ENCODE measurements around the gene KCND3.
A peak's percentile ranks its signal among the peaks of the same experiment; 100 is the strongest.

KCND3 gene

DNA sequence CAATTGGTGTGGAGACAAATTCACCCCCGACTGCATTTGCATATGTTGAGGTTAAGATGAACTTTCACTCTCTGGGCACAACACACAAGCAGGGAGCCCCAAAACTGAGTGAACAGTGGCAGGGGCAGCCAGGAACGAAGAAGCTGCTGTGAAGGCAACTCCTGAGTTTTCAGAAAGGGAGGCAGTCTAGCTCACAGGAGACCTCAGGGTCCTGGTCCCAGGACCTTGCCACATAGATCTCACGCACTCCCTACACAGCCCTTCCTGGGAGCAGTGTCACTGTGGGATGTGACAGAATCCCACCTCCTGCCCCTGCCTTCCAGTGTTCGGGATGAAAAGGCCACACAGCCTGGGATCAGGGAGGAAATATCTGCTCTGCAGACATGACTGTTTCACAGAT lies 60.9 kb downstream of the KCND3 start:
- H3K4me1 Mint-ChIP-seq: no peaks in the 10 kb centered on the region
- H3K4me3 Mint-ChIP-seq: no peak overlapping the region
- peaks cover 5% of the 10 kb centered on the region for H3K27me3 Mint-ChIP-seq
- no peaks in the 10 kb centered on the region for H3K36me3 Mint-ChIP-seq (ENCODE audit: low read depth)
- ATAC-seq (no peak), DNase-seq (no peak)
- H3K9me3 Mint-ChIP-seq: no peaks in the 10 kb centered on the region
- H3K27ac Mint-ChIP-seq: no peak overlapping the region

GRCh38 chr1:111927652-111928051 lies 61.8 kb downstream of the KCND3 start:
- Mint-ChIP-seq H3K4me1 (no peaks in the 10 kb centered on the region), H3K36me3 (ENCODE audit: low read depth) (no peaks in the 10 kb centered on the region), H3K4me3 (no peak overlapping the region), H3K27me3 (peaks cover 5% of the 10 kb centered on the region), H3K9me3 (no peaks in the 10 kb centered on the region), H3K27ac (no peak overlapping the region)
- ATAC-seq (no peak), DNase-seq (no peak)

- Mint-ChIP-seq H3K4me3 (no peak overlapping the region), H3K4me1 (no peaks in the 10 kb centered on the region), H3K27ac (no peak overlapping the region), H3K9me3 (no peaks in the 10 kb centered on the region), H3K27me3 (peaks cover 10% of the 10 kb centered on the region), H3K36me3 (ENCODE audit: low read depth) (no peaks in the 10 kb centered on the region)
- DNase-seq (no peak), ATAC-seq (no peak)
Observed at GRCh38 chr1:111924786-111925185, 64.7 kb downstream of the KCND3 start.

- Mint-ChIP-seq H3K9me3 (no peaks in the 10 kb centered on the region), H3K27me3 (peaks cover 14% of the 10 kb centered on the region)
- ATAC-seq: no peak
Observed at GRCh38 chr1:111923766-111924165, 65.7 kb downstream of the KCND3 start.

DNA sequence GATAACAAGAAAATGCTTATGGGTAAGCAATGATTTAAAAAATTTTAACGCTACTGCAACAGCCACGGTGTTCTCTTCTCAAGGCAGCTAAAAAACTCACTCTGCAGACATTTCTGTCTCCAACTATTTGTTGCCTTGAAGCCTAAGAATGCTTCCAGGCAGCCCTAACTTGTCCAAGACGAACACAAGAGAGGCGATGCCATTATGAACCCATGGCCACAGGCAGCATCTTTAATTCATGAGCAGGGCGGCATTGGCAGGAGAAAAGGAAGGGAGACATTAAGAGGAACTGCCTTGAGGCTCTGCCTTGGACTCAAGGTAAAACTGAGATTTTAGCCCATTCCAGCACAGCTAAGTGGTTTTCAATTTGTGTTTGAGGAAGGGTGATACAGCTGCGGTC lies 67.5 kb downstream of the KCND3 start:
- Mint-ChIP-seq H3K4me1 (no peaks in the 10 kb centered on the region), H3K27me3 (peaks cover 16% of the 10 kb centered on the region), H3K4me3 (no peak overlapping the region), H3K36me3 (ENCODE audit: low read depth) (no peaks in the 10 kb centered on the region), H3K27ac (no peak overlapping the region), H3K9me3 (no peaks in the 10 kb centered on the region)
- ATAC-seq: no peak
- no peak for DNase-seq

More at GRCh38 chr1:111923766-111924165, 65.7 kb downstream of the KCND3 start:
- no peak overlapping the region for H3K4me3 Mint-ChIP-seq
- no peak for DNase-seq
- no peaks in the 10 kb centered on the region for H3K4me1 Mint-ChIP-seq
- H3K36me3 Mint-ChIP-seq (ENCODE audit: low read depth): no peaks in the 10 kb centered on the region
- H3K27ac Mint-ChIP-seq: no peak overlapping the region

DNA sequence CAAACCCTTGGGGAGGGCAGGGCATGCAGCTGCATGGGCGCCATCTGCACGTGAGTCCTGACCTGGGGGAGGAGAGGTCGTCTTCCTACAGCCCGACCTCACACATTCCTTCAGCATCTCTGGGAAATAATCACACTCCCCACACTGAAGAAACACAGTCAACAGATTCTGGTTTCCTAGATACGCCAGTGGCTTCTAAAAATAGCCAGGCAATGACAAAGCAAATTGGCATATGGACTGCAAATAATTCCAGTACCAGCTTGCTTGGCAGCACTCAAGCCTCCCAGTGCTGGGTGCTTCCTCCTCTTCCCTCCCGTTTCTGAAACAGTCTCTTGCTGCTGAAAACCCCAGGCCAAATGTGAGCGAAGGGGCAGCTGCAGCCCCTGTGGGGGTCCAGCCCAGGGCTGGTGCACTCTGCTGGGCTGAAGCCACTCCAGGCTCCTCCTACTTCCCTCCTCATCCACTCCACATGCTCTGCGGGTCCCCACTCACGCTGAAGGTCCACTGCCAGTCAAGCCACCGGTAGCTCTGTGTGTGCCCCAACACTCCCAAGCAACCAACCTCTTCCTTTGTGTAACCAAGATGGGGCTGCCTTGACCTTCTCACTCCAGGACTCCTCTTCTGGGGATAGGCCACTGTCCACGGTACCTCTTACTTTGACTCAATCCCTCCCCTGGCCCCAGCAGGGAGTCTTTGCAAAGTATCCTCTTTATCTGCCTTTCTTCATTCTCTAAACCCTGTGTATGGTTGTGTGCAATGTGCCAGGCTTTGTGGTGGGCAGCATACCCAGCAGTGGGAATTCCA lies 69.0 kb downstream of the KCND3 start:
- Mint-ChIP-seq H3K9me3 (no peaks in the 10 kb centered on the region), H3K27ac (peak overlapping the region; percentile 45), H3K4me1 (no peaks in the 10 kb centered on the region), H3K36me3 (ENCODE audit: low read depth) (no peaks in the 10 kb centered on the region), H3K27me3 (peaks cover 21% of the 10 kb centered on the region), H3K4me3 (no peak overlapping the region)
- no peak for ATAC-seq
- DNase-seq: no peak

- Mint-ChIP-seq H3K27me3 (peaks cover 30% of the 10 kb centered on the region), H3K4me3 (no peak overlapping the region), H3K36me3 (ENCODE audit: low read depth) (no peaks in the 10 kb centered on the region), H3K27ac (no peak overlapping the region), H3K4me1 (no peaks in the 10 kb centered on the region), H3K9me3 (peaks cover 11% of the 10 kb centered on the region)
- no peak for DNase-seq
- ATAC-seq: no peak
Observed at GRCh38 chr1:111911776-111912515, 77.5 kb downstream of the KCND3 start.

GRCh38 chr1:111911061-111911460 lies 78.4 kb downstream of the KCND3 start:
- no peak for DNase-seq
- H3K36me3 Mint-ChIP-seq (ENCODE audit: low read depth): no peaks in the 10 kb centered on the region
- peaks cover 31% of the 10 kb centered on the region for H3K27me3 Mint-ChIP-seq
- H3K9me3 Mint-ChIP-seq: peaks cover 11% of the 10 kb centered on the region
- no peak overlapping the region for H3K27ac Mint-ChIP-seq
- H3K4me1 Mint-ChIP-seq: no peaks in the 10 kb centered on the region
- ATAC-seq: no peak
- H3K4me3 Mint-ChIP-seq: no peak overlapping the region

- no peak for ATAC-seq
- Mint-ChIP-seq H3K9me3 (peaks cover under 1% of the 10 kb centered on the region), H3K4me3 (no peak overlapping the region), H3K4me1 (peaks cover 9% of the 10 kb centered on the region), H3K27ac (no peak overlapping the region), H3K36me3 (ENCODE audit: low read depth) (no peaks in the 10 kb centered on the region), H3K27me3 (peaks cover 23% of the 10 kb centered on the region)
- no peak for DNase-seq
Observed at GRCh38 chr1:111909030-111909429, 80.4 kb downstream of the KCND3 start.

DNA sequence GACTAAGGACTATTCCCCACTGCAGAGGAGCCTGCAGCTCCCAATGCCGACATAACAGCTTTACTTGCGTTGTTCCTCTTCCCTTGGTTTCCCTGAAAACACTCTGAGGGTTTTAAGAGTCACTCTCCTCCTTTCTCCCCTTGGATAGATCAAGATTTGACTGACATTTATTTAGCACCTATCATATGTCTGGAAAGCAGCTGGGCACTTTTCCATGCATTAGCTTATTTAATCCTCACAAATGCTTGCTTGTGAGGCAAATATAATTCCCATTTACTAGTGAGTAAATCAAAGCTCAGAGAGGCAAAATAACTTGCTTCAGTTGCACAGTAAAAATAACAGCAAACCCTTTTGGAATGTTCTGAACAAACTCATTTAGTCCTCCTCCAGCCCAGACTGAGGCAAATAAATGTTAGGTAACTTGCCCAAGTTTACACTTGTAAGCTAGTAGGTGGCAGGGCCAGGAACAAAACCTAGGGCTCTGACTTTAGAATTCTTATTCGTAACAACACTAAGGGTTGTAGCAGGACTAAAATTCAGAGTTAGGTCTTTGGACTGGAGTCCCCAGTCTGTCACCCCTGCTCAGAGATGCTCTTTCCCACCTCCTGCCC lies 81.4 kb downstream of the KCND3 start:
- Mint-ChIP-seq H3K9me3 (no peaks in the 10 kb centered on the region), H3K4me1 (peaks cover 9% of the 10 kb centered on the region), H3K36me3 (ENCODE audit: low read depth) (no peaks in the 10 kb centered on the region), H3K27me3 (peaks cover 23% of the 10 kb centered on the region), H3K27ac (no peak overlapping the region), H3K4me3 (no peak overlapping the region)
- DNase-seq (no peak), ATAC-seq (no peak)

DNA sequence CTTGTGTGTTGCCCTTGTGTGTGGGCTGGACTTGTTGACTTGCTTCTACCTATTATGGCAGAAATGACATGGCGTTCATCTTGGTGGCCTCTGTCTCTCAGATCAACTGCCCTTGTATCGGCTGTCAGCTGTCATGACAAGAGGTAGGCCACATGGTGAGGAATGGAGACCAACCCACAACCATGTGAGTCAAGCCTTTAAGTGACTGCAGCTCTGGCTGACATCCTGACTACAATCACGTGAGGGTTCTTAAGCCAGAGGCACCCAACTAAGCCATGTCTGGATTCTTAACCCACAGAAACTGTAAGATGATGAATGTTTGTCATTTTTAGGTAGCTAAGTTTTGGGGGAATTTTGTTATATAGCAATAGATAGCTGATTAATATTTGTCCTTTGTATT lies 82.1 kb downstream of the KCND3 start:
- H3K27ac Mint-ChIP-seq: no peak overlapping the region
- no peak for DNase-seq
- H3K4me1 Mint-ChIP-seq: peaks cover 9% of the 10 kb centered on the region
- no peaks in the 10 kb centered on the region for H3K36me3 Mint-ChIP-seq (ENCODE audit: low read depth)
- no peaks in the 10 kb centered on the region for H3K9me3 Mint-ChIP-seq
- no peak overlapping the region for H3K4me3 Mint-ChIP-seq
- peaks cover 21% of the 10 kb centered on the region for H3K27me3 Mint-ChIP-seq
- ATAC-seq: no peak

- Mint-ChIP-seq H3K27ac (no peak overlapping the region), H3K27me3 (peaks cover 21% of the 10 kb centered on the region), H3K4me3 (no peak overlapping the region), H3K36me3 (ENCODE audit: low read depth) (no peaks in the 10 kb centered on the region), H3K4me1 (peaks cover 9% of the 10 kb centered on the region), H3K9me3 (no peaks in the 10 kb centered on the region)
- ATAC-seq (no peak), DNase-seq (no peak)
Observed at GRCh38 chr1:111906816-111907215, 82.7 kb downstream of the KCND3 start.

DNA sequence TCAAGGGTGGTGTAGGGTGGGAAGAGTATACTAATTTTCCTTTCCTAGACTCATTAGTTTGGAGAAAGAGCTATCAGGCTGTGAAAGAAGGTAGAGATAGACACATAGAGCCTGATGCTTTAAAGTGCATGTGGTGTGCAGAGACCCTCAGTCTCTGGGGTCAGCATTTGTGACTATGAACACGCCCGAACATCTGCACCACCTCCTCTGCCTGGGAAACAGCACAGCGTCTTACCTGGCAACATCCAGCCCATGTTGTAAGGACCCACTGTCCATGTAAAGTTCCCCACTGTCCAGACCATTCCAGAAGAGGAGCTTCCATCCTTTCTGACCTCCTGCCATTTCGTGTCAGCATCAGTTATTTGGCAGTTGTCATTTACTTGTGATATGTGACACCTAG lies 83.4 kb downstream of the KCND3 start:
- no peak for ATAC-seq
- H3K4me1 Mint-ChIP-seq: peaks cover 9% of the 10 kb centered on the region
- peaks cover 21% of the 10 kb centered on the region for H3K27me3 Mint-ChIP-seq
- no peak for DNase-seq
- no peak overlapping the region for H3K4me3 Mint-ChIP-seq
- no peak overlapping the region for H3K27ac Mint-ChIP-seq
- no peaks in the 10 kb centered on the region for H3K36me3 Mint-ChIP-seq (ENCODE audit: low read depth)
- no peaks in the 10 kb centered on the region for H3K9me3 Mint-ChIP-seq

DNA sequence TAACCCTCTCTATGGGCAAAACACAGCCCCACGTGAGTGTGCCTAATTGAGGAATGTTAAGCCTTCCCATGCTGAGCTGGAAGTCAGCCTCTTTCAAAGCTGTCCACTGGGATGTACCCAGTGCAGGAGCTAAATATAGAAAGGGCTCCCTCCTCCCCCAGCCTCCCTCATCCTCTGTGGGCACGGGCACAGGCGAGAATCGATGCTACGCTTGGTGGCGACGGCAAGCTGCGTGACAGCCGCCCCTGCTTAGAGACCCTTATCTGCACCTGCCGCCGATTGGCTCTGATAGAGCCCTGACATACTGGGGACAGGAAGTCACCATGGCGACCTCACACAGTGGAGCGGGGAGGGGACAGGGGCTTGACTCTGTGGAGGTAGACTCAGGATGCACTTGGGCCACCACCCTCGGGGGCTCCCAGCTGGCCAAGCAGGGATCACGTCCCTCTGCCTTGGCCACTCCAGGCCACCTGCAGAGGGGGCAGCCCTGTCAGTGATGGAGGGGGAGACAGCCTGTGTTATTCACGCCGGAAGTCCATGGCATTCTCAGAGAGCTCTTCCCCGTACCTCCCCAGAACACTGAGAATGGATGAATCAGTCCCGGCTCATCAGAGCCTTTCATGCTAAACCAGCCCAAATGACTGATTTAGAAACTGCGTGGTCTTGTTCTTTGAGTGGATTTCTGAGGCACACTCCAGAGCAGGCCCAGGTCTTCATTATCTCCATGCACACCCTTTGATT lies 84.8 kb downstream of the KCND3 start:
- Mint-ChIP-seq H3K27me3 (peaks cover 15% of the 10 kb centered on the region), H3K27ac (no peak overlapping the region), H3K9me3 (no peaks in the 10 kb centered on the region), H3K4me1 (peaks cover 9% of the 10 kb centered on the region), H3K36me3 (ENCODE audit: low read depth) (no peaks in the 10 kb centered on the region), H3K4me3 (no peak overlapping the region)
- ATAC-seq (peak; percentile 90), DNase-seq (peak; percentile 11)

Measured in activated naive CD8-positive, alpha-beta T cell treated with anti-CD3 and anti-CD28 coated beads, Interleukin-2, amount 50 U/mL, for 24 hours (primary cell).